NOMO-1 treated with dmso at 0.1 percent for 144 hours (cell line): ENCODE data around the gene OR8A1.
"Not testable (repeated sequence)": the region's sequence is repeated elsewhere in the genome, so short reads cannot be mapped to it uniquely, and the experiment has no call there.

Experiments used
- DNase-seq: peaks from one replicate; lab custom pipeline; 2025; ENCODE audit not compliant: unreplicated experiment; lab: John Stamatoyannopoulos, UW

Gene OR8A1

DNA sequence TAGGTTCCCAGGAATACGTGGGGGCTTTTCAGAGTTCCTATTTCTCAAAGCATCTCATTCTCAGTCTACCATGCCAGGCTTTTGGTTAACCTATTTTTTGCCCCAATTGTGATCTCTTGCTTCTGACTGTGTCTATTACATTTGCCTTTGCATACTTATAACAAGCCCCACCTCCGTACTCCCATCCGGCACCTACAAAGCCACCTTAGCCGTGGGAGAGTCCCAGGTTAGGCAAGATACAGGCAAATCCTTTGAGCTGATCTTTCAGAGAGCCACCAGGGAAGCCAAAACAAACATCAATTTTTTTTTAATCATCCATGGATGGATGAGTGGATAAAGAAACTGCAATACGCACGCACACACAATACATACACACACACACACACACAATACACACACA, 22.8 kb downstream of the OR8A1 start:
- DNase-seq, result no peak

DNA sequence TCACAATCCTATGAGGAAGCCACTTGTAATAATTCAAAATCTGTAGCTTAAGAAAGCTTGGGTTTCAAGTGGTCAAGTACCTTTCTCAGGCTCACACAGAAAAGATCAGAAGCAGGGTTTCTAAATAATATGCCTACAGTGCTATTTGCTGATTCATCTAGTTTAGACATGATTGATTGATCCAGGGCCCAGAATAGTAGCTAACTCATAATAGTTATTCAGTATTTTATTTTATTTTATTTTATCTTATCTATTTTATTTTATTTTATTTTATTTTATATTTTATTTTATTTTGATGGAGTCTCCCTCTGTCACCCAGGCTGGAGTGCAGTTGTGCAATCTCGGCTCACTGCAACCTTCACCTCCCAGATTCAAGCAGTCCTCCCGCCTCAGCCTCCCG, 25.5 kb downstream of the OR8A1 start:
- DNase-seq, result no peak

DNA sequence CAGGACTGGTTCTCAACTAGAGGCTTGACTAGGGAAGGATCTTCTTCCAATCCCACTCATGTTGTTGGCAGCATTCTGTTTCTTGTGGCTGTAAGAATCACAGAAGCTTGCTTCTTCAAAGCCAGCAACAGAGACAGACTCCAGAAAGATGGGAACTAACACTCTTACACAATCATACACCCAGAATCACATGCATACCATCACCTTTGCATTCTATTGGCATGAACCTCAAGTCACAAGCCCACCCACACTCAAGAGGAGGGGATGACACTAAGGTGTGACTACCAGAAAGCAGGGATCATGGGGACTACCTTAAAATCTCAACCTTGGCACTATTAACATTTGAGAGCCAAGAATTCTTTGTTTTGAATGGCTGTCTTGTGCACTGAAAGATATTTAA, 27.8 kb downstream of the OR8A1 start:
- no peak for DNase-seq

DNA sequence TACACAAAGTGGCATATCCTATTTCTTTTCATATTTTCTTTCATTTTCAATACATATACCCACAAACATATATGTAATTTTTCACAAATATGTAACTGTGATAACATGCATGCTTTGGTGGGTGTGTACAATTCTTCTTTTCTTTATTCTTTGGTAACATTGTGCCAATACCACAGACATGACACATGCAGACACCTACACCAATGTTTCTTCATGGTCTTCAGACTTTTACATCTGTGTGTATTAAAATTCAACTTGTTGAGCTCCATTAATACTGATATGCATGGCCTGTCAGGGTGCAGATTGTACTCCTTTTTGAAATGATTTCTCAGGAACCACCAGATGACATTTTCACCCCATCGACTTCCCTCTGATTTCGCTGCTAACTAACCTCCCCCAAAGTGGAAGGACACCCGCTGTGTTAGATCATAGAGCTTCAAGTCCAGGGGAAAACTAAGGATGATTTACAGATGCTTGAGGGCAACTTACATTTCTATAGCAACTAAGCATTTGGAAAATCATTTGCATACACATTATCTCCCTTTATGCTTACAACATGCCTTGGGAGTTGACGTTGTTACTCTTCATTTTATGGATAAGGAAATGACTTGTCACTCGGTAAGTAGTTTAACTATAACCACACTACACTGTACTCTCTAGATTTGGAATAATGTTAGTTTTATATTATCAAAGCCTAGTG, 31.0 kb downstream of the OR8A1 start:
- DNase-seq, result no peak

DNA sequence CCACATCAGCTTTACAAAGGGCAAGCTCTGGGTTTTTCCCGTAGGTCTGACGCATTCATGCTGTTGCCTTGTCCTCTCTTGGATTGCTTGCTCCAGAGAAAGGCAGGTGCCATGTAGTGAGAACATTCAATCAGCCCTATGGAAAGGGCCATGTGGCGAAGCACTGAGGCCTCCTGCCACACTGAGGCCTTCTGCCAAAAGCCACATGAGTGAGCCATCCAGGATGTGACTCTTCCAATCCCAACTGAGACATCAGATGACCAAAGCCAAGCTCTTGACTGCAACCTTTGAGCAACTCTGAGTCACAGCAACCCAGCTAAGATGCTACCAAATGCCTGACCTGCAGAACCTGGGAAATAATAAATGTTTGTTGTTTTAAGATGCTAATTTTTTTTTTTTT, 32.4 kb downstream of the OR8A1 start:
- no peak for DNase-seq

DNA sequence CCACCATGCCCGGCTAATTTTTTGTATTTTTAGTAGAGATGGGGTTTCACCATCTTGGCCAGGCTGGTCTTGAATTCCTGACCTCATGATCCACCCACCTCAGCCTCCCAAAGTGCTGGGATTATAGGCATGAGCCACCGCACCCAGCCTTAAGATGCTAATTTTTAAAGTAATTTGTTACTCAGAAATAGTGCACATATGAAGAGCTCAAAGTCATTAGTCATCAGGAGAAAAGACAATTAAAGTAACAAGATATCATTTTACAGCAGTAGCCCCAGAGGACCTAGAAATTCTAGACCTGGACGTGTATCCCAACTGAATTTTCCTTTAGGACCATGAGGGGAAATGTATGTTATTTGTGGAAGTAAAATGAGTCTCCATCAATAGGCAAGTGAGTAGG, 32.9 kb downstream of the OR8A1 start:
- not testable (repeated sequence) for DNase-seq

DNA sequence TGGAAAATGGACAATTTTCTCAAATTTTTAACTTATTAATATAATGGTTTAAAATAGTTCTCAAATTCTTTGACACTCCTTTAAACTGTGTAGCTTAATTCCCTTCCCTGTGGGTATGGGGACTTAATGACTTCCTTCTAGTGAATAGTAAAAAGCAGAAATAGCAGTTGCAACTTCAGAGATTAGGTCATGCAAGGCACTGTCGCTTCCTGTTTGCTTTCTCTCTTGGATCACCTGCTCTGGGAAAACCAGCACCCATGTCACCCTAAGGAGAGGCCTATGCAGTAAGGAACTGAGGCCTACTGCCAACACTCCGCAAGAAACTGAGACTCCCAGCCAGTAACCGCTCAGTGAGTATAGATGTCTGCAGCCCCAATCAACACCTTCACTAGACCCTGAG, 35.9 kb downstream of the OR8A1 start:
- DNase-seq, result peak; percentile 40

DNA sequence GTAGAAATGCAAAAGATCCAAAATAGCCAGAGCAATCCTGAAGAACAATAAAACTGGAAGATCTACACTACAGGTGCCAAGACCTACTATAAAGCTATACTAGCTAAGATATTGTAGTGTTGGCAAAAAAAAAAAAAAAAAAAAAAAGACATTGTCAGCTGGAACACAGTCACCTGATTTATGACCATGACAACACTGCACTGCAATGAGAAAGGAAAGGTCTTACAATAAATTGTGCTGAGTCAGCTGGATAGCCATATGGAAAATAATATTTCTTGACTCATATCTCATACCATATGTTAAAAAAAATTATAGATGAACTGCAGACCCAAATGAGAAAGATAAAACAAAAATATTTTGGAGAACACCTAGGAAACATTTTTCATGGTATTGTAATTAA, 38.4 kb downstream of the OR8A1 start:
- no peak for DNase-seq

DNA sequence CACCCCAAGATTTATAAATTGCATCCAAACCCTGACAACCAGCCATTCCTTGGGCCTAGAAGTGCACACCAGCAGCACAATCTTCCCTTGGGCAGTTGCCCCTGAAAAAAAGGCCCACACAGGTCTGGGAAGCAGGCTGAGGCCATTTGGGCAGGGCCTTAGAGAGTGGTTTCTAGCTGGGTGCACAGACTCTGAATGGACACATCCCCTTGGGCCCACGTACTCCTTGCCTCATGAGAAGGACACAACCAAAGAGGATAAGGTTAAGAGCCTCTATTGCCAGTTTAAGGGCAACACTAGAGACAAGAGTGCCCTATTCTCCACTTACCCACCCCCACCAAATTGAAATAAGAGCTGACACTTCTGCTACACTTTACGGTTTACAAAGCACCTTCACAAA, 40.5 kb downstream of the OR8A1 start:
- DNase-seq, result no peak

DNA sequence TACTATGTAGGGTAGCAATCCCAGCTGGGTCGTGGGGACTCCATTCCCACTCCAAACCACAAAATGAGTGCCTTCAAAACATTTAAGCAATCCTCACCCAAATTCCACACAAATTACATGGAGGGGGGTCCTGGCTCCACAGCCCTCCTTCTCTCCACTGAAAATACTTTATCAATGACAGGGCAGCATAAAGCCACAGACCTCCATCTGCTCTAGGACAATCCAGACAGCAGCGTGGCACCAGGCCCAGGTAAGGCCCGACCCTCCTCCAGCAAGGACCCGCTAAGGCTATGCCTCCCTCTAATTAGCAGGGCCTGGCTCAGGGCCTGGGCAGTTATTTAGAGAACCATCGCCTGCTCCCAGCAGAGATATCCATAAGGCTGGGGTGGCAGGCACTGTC, 41.3 kb downstream of the OR8A1 start, which contains the start of gene PANX3:
TSS of gene PANX3 (plus strand) at position 365 of the 400 bp plus-strand sequence. CDS start 129 bp downstream, outside the sequence.
- DNase-seq, result no peak

DNA sequence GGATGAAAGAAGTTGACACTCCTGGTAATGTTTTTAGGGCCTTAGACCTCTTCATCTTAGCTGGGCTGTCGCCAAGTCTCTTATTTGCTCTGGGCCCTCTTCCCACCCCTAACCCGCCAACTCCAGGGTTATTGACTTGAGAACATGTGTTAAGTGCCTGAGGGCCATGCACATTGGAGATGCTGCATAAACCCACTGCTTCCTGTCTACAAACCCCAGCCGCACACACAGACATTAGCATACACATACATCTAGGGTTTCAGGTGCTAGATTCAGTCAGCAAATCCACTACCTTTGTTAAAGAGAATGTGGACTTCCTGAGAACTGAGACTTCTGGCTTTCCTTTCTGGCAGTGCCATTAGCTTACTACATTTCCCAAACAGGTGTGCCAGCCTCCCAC, 42.2 kb downstream of the OR8A1 start:
- DNase-seq, result no peak

DNA sequence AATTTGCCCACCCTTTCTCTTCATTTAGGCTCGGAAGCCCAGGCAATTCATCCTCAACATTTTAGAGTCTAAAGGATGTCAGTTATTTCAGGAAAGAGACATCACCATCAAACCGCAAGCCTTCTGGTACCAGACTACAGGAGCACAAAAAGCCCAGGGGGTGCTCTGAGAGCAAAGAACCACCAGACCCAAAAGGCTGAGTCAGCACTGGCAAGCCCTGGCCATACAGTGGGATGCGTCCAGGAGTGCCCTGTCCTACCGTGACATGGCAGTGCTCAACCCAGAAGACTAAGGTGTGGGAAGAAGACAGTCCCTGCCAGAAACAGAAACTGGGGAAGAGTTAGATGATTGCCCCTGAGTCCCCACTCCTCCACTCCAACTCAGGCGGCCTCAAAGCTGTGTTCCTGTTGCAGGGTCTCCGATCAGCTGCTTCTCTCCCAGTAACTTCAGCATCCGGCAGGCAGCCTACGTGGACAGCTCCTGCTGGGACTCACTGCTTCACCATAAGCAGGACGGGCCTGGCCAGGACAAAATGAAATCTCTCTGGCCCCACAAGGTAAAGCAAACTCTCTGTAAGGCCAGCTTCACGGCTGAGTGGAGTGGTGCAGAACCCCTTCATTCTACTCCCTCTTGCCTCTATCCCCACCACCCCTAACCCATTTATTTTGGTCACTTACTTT, 42.9 kb downstream of the OR8A1 start:
- DNase-seq, result no peak

DNA sequence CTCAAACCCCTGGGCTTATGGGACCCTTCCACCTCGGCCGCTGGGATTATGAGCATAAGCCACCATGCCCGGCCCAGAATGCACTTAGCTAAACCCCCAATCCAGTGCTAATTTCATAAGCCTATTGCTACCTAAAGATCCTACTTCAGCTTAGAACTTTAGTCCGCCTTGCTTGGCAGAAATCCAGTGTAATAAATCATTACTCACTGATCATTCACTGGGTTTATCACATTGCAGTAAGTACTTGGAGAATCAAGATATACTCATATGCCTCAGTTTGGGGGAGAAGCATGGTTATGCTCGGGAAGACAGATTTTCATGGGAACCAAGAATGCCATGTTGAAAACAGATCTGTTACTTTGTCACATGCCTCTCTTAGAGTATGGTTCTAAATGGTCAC, 49.1 kb downstream of the OR8A1 start:
- DNase-seq, result no peak
